Endothelial cell of umbilical vein (primary cell): ENCODE measurements around the gene GNG2. TPM values are rescaled to one million over a fixed set of nuclear protein-coding genes. Genes with fewer than 3 reads are reported as not detected.

Experiments
- BruUV-seq: library from RNA; stranded (reverse); fragments of 400-500 nt; replicated peaks from 2 replicates; lab custom pipeline; 2021; lab: Mats Ljungman, UMichigan
- CTCF ChIA-PET: fragments of 300-600, 350-600 bp; sonication (Branson Sonifier 250); formaldehyde crosslinking; loops from one replicate; lab custom pipeline; 2021; ENCODE audit warnings: antibody characterized with exemption, inconsistent platforms; lab: Charles Lee
- POLR2A ChIA-PET: fragments of 300-600, 350-600 bp; sonication (Branson Sonifier 250); formaldehyde crosslinking; loops from one replicate; lab custom pipeline; 2021; ENCODE audit warnings: antibody characterized with exemption, inconsistent platforms; lab: Charles Lee
- DNase-seq: peaks from one replicate; pipeline ENCODE4 v3.0.0-alpha.2; 2011; ENCODE audit warnings: low read depth, low spot score
- FAIRE-seq: peaks from 2 replicates; lab custom pipeline; 2011; peaks lifted over from hg19 to GRCh38; lab: Jason Lieb, UNC
- H2AFZ ChIP-seq: 2 replicates; pipeline ENCODE4 v1.6.0; 2012; ENCODE audit warnings: low read depth, low read length, control low read depth, inconsistent platforms
- H3K27ac ChIP-seq: 2 replicates; pipeline ENCODE4 v1.5.1; 2011; ENCODE audit warnings: low read depth, mild to moderate bottlenecking, control low read depth, low read length, moderate library complexity; ENCODE audit not compliant: insufficient read depth
- H3K27me3 ChIP-seq, 2 experiments: 2 replicates each; pipeline versions ENCODE4 v1.6.0 to v1.6.1; 2011; ENCODE audit warnings: low read length in 2 of 2, mixed read lengths in 1 of 2; ENCODE audit not compliant: control insufficient read depth in 2 of 2, insufficient read depth in 2 of 2
- H3K36me3 ChIP-seq, 2 experiments: 2 replicates in 1 of 2; 3 replicates in 1 of 2; pipeline ENCODE4 v1.5.1; 2011; ENCODE audit warnings: low read length in 2 of 2, mild to moderate bottlenecking in 1 of 2, moderate library complexity in 1 of 2; ENCODE audit not compliant: control insufficient read depth in 2 of 2, insufficient read depth in 2 of 2; ENCODE audit errors: extremely low read depth in 1 of 2
- H3K4me1 ChIP-seq: 3 replicates; pipeline ENCODE4 v1.5.1; 2011; ENCODE audit warnings: mild to moderate bottlenecking, low read length; ENCODE audit not compliant: control insufficient read depth, insufficient read depth; ENCODE audit errors: extremely low read depth
- H3K4me2 ChIP-seq: 2 replicates; pipeline ENCODE4 v1.6.1; 2011; ENCODE audit warnings: low read length, control low read depth, mixed read lengths; ENCODE audit not compliant: insufficient read depth
- H3K4me3 ChIP-seq, 3 experiments: fragments of 200-600 bp in 1 of 3; sonication (generic), shearing (Covaris generic) in 1 of 3; replicated peaks in 1 of 3; 2 replicates each; pipeline ENCODE4 v1.5.1; 2011 to 2016; ENCODE audit warnings: control low read depth in 3 of 3, low read length in 3 of 3, mild to moderate bottlenecking in 2 of 3, inconsistent platforms in 1 of 3, low read depth in 1 of 3, moderate library complexity in 1 of 3; ENCODE audit not compliant: insufficient read depth in 1 of 3
- H3K79me2 ChIP-seq: 2 replicates; pipeline ENCODE4 v1.6.0; 2012; ENCODE audit warnings: low read length, inconsistent platforms; ENCODE audit not compliant: control insufficient read depth, insufficient read depth
- H3K9ac ChIP-seq: replicated peaks from 2 replicates; pipeline ENCODE3; 2011; ENCODE audit warnings: low read length, control low read depth; ENCODE audit not compliant: insufficient read depth; ENCODE audit errors: extremely low read depth
- H3K9me1 ChIP-seq: replicated peaks from 3 replicates; pipeline ENCODE4 v1.6.0; 2011; ENCODE audit warnings: mild to moderate bottlenecking, low read length; ENCODE audit not compliant: control insufficient read depth, insufficient read depth; ENCODE audit errors: extremely low read depth
- H3K9me3 ChIP-seq: replicated peaks from 2 replicates; pipeline ENCODE4 v1.5.1; 2012; ENCODE audit warnings: low read length, inconsistent platforms; ENCODE audit not compliant: control insufficient read depth, insufficient read depth
- H4K20me1 ChIP-seq: replicated peaks from 2 replicates; pipeline ENCODE3; 2011; ENCODE audit warnings: mild to moderate bottlenecking, low read length; ENCODE audit not compliant: control insufficient read depth, insufficient read depth; ENCODE audit errors: extremely low read depth
- EZH2 ChIP-seq: IDR thresholded peaks from 2 replicates; pipeline ENCODE4 v1.6.1; 2012; ENCODE audit warnings: borderline replicate concordance, low read depth, mild to moderate bottlenecking, moderate library complexity, low read length, inconsistent platforms; ENCODE audit not compliant: severe bottlenecking
- FOS ChIP-seq: IDR thresholded peaks from 2 replicates; pipeline ENCODE4 v1.6.1; 2011; ENCODE audit warnings: mild to moderate bottlenecking, low read length, moderate library complexity, borderline replicate concordance; ENCODE audit not compliant: insufficient read depth
- GATA2 ChIP-seq: IDR thresholded peaks from 2 replicates; pipeline ENCODE4 v1.7.0; 2011; ENCODE audit warnings: low read depth, mild to moderate bottlenecking, moderate library complexity, mixed read lengths, low read length; ENCODE audit not compliant: insufficient read length, insufficient read depth
- JUN ChIP-seq: IDR thresholded peaks from 2 replicates; pipeline ENCODE4 v1.6.1; 2011; ENCODE audit warnings: borderline replicate concordance, low read depth; ENCODE audit not compliant: insufficient read length, insufficient read depth
- MAX ChIP-seq: IDR thresholded peaks from 2 replicates; pipeline ENCODE4 v1.6.1; 2011; ENCODE audit not compliant: insufficient read depth, insufficient read length
- MYC ChIP-seq: IDR thresholded peaks from one replicate; pipeline ENCODE4 v1.6.1; 2011; ENCODE audit warnings: mild to moderate bottlenecking, low read depth, low read length
- POLR2A ChIP-seq: IDR thresholded peaks from 2 replicates; pipeline ENCODE4 v1.6.1; 2012; ENCODE audit warnings: low read depth, mild to moderate bottlenecking, control low read depth, low read length
- POLR2AphosphoS5 ChIP-seq: IDR thresholded peaks from 2 replicates; pipeline ENCODE4 v1.6.1; 2012; ENCODE audit warnings: low read depth, mild to moderate bottlenecking, control low read depth, low read length, moderate library complexity; ENCODE audit not compliant: insufficient read depth
- dilution Hi-C: fragments of 300-500 bp; cut with MboI; formaldehyde crosslinking; loops from one replicate; pipeline ENCODE4 v1.15.0; 2019; ENCODE audit warnings: low sequenced_read_pairs; ENCODE audit not compliant: extremely low pct_ligation_motif_present
- intact Hi-C: fragments of 100-400 bp; cut with micrococcal nuclease; formaldehyde crosslinking; loops from one replicate; pipeline ENCODE4 v1.10.0; 2022
- polyA plus RNA-seq, 4 experiments: library from polyadenylated mRNA; depleted of rRNA in 3 of 4; stranded (reverse) in 3 of 4; unstranded in 1 of 4; fragments of >200 nt; gene quantifications; 2 replicates each; pipeline versions ENCODE4 v1.2.1 to v1.2.3, GENCODE V29; 2011 to 2012; ENCODE audit warnings: missing spikeins in 1 of 4
- total RNA-seq: library from RNA; stranded (reverse); gene quantifications from 2 replicates; pipeline ENCODE4 v1.2.3, GENCODE V29; 2021
- TF ChIP-seq, protein P1 (sequence below), 2 donors: IDR thresholded peaks; 1 replicate in 1 of 2; 2 replicates in 1 of 2; pipeline ENCODE4 v1.5.1; 2011; ENCODE audit warnings: low read length in 2 of 2, mild to moderate bottlenecking in 2 of 2, moderate library complexity in 2 of 2, control low read depth in 1 of 2, inconsistent platforms in 1 of 2, low read depth in 1 of 2; ENCODE audit not compliant: insufficient read depth in 1 of 2; ENCODE audit errors: extremely low read depth in 1 of 2

GNG2 gene
- total and polyA plus RNA-seq, 2 donors (not counting 3 experiments of a cell fraction or from before 2014, with no cell fraction given), result not detected

DNA sequence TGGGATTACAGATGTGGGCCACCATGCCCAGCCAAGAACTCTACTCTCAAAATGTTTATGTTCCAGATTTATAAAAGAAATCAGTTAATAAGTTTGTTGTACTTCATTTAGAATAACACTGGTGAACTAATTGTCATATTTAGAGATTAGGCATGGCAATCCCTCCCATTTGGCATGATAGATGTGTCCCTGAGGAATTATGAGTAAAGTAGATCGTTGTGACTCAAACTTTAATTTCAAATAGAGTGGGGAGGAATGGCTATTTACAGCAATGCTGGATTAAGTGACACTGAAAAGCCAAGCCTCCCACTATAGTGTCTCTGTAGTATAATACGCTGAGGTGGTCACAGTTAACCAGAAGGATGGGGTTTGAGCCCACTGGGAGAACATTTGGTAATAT lies 89.6 kb downstream of the GNG2 start:
- Histone ChIP-seq H3K27me3 (peaks cover 13 to 15% of the 10 kb centered on the region in 2 experiments), H3K36me3 (no peaks in the 10 kb centered on the region), H3K4me1 (no peaks in the 10 kb centered on the region), H2AFZ (no peak overlapping the region), H3K27ac (no peak overlapping the region), H3K9me1 (no peaks in the 10 kb centered on the region), H3K9ac (no peak overlapping the region), H3K4me3 (no peak overlapping the region), H3K4me2 (no peak overlapping the region), H3K9me3 (no peaks in the 10 kb centered on the region), H3K79me2 (no peaks in the 10 kb centered on the region), H4K20me1 (no peaks in the 10 kb centered on the region)
- dilution Hi-C loops (no loop called here), intact Hi-C loops (no loop called here)
- no peak for TF ChIP-seq GATA2
- TF ChIP-seq MYC, result no peak
- no peak for TF ChIP-seq POLR2A
- TF ChIP-seq POLR2AphosphoS5, result no peak
- TF ChIP-seq FOS, result no peak
- TF ChIP-seq MAX, result no peak
- no peak for TF ChIP-seq JUN
- no peak for TF ChIP-seq EZH2
- TF ChIP-seq, protein P1, sequence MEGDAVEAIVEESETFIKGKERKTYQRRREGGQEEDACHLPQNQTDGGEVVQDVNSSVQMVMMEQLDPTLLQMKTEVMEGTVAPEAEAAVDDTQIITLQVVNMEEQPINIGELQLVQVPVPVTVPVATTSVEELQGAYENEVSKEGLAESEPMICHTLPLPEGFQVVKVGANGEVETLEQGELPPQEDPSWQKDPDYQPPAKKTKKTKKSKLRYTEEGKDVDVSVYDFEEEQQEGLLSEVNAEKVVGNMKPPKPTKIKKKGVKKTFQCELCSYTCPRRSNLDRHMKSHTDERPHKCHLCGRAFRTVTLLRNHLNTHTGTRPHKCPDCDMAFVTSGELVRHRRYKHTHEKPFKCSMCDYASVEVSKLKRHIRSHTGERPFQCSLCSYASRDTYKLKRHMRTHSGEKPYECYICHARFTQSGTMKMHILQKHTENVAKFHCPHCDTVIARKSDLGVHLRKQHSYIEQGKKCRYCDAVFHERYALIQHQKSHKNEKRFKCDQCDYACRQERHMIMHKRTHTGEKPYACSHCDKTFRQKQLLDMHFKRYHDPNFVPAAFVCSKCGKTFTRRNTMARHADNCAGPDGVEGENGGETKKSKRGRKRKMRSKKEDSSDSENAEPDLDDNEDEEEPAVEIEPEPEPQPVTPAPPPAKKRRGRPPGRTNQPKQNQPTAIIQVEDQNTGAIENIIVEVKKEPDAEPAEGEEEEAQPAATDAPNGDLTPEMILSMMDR (IDR thresholded peaks at IDR 0.05; ENCODE audit: extremely low read depth in 1 of 2, insufficient read depth in 1 of 2, low read depth in 1 of 2, low read length in 2 of 2), result no peak
- ChIA-PET CTCF (no interaction called here), POLR2A (no interaction called here)
- FAIRE-seq (no peak), DNase-seq (no peak)
- no TSS peak for BruUV-seq
